RWPE1 (cell line): ENCODE results near the gene KCNQ1.

Experiments used
- CTCF ChIA-PET: fragments of 350-600 bp; sonication (Branson Sonifier 250); formaldehyde crosslinking; extraction: SDS; loops from one replicate; lab custom pipeline; 2021; lab: Yijun Ruan, JAX
- POLR2A ChIA-PET: fragments of 400-600 bp; formaldehyde crosslinking; extraction: SDS; loops from one replicate; lab custom pipeline; 2020; ENCODE audit warnings: antibody characterized with exemption; ENCODE audit not compliant: low non-redundant PET; lab: Yijun Ruan, JAX
- DNase-seq: peaks from one replicate; pipeline ENCODE4 v3.0.0; 2012; ENCODE audit warnings: low spot score
- H3K27ac ChIP-seq: fragments of 450-650 bp; 2 replicates; pipeline ENCODE4 v1.5.1; 2017
- TF ChIP-seq, protein P1 (sequence below): fragments of 450-650 bp; conservative IDR thresholded peaks from 2 replicates; pipeline ENCODE4 v1.5.1; 2017; ENCODE audit warnings: low read depth, mild to moderate bottlenecking

Gene KCNQ1

DNA sequence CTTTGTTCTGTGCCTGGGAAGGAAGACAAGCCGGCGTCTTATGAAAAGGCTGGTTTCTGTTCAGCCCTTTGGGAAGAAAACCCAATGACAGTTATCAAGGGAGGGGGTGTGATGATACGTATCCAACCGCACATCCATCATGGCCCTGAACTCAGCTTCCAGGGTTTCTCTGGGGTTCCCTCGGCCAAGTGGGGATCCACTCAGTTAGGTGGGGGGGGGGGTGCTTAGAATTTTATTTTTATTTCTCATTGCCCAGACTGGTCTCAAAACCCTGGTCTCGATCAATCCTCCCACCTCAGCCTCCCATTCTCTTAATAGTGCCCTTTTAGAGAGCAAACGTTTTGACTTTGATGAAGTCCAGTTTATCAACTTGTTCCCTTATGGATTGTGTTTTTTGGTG lies 25.7 kb downstream of the KCNQ1 start:
- ChIA-PET POLR2A (no interaction called here), CTCF (no interaction called here)
- TF ChIP-seq, protein P1, sequence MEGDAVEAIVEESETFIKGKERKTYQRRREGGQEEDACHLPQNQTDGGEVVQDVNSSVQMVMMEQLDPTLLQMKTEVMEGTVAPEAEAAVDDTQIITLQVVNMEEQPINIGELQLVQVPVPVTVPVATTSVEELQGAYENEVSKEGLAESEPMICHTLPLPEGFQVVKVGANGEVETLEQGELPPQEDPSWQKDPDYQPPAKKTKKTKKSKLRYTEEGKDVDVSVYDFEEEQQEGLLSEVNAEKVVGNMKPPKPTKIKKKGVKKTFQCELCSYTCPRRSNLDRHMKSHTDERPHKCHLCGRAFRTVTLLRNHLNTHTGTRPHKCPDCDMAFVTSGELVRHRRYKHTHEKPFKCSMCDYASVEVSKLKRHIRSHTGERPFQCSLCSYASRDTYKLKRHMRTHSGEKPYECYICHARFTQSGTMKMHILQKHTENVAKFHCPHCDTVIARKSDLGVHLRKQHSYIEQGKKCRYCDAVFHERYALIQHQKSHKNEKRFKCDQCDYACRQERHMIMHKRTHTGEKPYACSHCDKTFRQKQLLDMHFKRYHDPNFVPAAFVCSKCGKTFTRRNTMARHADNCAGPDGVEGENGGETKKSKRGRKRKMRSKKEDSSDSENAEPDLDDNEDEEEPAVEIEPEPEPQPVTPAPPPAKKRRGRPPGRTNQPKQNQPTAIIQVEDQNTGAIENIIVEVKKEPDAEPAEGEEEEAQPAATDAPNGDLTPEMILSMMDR: no peak
- no peak for DNase-seq
- no peak overlapping the region for H3K27ac ChIP-seq

DNA sequence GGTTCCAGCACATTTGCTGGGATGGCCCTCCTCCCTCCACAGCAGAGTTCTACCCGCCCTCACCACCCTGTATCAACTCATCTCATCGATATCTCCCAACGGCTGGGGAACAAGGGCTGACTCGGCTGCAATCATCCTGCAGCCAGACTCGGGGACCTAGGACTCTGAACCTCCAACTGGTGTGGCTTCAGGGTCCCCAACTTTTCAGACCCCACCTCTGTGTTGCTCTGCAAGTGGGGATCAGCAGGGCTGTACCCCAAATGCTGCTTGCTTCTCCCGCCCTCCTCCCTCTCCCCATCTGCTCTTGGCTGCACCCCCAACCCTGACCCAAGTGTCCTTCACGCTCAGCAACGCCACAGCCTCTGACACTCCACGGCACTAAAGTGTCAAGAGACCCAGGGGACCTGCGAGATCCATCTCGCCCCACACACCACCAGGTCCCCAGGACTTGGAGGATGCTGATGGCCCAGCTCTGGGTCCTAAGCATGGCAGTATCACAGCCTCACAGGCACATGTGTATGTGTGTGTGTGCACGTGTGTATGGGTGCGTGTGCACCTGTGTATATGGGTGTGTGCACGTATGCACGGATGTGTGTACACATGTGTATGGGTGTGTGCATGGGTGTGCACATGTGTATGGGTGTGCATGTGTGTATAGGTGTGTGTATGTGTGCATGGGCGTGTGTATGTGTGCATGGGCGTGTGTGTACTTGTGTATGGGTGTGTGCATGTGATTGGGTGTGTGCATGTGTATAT lies 26.4 kb downstream of the KCNQ1 start:
- no peak for DNase-seq
- no peak overlapping the region for H3K27ac ChIP-seq
- TF ChIP-seq, protein P1: no peak
- POLR2A ChIA-PET: no interaction called here
- CTCF ChIA-PET: no interaction called here

DNA sequence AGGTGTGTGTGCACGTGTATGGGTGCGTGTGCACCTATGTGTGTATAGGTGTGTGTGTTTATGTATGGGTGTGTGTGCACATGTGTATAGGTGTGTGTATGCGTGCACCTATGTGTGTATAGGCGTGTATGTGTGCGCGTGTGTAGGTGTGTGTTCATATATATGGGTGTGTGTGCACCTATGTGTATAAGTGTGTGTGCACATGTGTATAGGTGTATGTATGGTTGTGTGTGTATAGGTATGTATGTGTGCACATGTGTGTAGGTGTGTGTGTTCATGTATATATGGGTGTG lies 26.9 kb downstream of the KCNQ1 start:
- ChIA-PET CTCF (no interaction called here), POLR2A (no interaction called here)
- TF ChIP-seq, protein P1: no peak
- H3K27ac ChIP-seq: no peak overlapping the region
- DNase-seq: no peak

DNA sequence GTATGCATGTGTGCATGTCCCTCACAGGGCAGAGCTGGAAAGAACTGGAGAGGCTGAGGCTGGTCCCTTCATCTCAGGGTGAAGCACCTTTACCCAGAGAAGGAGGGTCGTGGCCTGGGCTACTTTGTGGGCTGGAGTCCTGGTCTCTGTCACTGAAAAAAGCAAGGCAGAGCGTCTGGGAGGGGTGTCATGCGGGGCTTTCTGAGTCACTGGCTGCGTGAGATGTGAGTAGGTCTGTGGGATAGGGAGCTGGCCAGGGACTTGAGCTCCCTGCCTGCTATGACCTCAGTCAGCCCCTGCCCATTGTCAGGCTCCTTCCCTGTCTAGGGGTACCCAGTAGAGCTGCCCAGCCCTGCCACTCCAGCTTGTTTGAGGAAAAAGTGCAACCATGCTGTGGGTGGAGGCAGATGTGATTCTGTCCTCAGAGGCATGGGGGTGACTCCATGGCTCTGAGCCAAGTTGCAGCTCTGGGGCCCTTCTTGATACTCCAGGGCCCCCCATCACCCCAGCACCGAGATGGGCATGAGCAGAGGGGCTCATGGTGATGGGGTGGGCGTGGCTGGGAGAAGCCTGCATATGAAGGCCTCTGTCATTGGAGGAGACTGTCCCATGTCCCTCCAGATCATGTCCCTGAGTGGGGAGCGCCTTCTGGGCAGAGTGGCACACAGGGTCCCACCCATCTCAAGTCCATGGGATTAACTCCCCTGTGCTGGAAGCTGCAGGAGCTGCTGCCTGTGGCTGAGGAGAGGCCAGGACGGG lies 27.8 kb downstream of the KCNQ1 start:
- CTCF ChIA-PET: no interaction called here
- DNase-seq: no peak
- no peak overlapping the region for H3K27ac ChIP-seq
- TF ChIP-seq, protein P1: no peak
- POLR2A ChIA-PET: no interaction called here

DNA sequence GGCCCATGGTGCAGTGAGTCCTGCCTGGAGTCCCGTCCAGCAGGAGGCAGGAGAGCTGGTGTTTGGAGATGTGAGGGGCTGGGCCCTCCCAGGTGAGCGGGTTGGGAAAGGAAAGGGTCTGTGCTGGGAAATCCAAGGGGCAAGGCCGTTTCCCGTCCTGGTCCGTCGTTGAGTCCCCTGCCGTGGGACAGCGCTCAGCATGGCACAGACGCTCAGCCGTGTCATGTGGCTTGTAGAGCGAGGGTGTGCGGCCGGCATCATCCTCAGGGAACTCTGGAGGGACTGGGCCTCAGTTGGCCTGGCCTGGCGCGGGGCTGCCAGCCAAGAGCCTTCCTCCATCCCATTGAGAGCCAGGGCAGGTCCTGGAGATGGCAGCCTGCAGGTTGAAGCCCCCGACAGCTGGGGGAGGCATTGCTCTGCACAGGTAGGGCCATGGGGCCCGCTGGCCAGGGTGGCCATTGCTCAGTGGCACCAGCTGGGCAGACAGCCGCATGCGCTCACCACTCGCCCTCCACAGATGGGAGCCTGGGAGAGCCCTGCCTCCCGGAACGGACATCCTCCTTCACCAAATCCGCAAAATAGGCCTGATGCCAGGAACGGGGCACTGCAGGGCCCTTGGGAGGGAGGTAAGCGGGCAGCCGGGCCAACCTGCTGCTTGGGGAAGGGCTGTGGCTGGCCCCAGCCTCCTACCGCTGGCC lies 28.7 kb downstream of the KCNQ1 start:
- TF ChIP-seq, protein P1: no peak
- CTCF ChIA-PET: no interaction called here

DNA sequence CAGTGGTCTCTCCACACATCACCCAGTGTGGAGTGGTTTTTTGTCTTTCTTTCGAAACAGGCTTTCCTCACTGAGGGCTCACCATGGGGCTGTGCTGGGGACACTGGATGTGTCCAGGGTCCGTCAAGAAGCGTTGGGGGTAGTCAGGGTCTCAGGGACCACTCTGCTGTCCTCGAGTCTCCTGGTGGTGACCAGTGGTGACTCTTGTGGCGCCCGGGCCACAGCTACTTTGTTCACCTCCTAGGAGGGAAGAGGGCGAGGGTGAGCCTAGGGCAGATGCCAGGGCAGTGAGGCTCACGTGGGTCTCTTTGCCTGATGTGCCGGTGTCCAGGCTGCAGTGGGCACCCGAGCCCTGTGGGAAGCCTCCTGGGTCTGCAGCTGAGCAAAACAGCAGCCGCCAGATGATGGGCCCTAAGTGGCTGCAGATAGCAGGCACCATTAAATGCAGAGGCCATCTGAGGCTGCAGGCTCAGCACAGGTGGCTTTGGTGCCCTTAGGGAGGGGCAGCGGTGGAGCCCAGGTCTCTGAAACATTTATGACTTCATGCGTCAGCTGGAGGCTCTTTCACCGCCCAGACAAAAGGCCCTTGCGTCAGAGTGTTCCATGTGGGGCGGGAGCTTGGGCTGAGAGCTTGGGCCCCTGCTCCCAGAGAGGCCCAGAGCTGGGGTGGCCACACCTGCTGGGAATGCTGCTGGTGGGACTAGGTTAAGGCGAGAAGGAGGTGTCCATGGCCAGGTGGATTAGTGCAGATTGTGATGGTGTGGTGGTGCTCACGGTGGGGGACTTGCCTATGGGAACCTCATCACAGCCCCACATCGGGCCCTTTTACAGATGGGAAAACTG lies 29.5 kb downstream of the KCNQ1 start:
- POLR2A ChIA-PET: no interaction called here
- TF ChIP-seq, protein P1: no peak
- H3K27ac ChIP-seq: no peak overlapping the region
- CTCF ChIA-PET: no interaction called here
- no peak for DNase-seq

More for the DNA sequence above, 28.7 kb downstream of the KCNQ1 start:
- POLR2A ChIA-PET: no interaction called here
- no peak for DNase-seq
- no peak overlapping the region for H3K27ac ChIP-seq
